ENCODE measurements around the gene ZACN.

Gene ZACN

GRCh38 chr17:76083536-76084182 lies 4.7 kb downstream of the ZACN start:
- DNase-seq, result no peak

GRCh38 chr17:76085066-76085730 lies 6.2 kb downstream of the ZACN start:
- no peak for DNase-seq

GRCh38 chr17:76085731-76086366 lies 6.9 kb downstream of the ZACN start:
- no peak for DNase-seq

- no peak for DNase-seq
Measured at GRCh38 chr17:76086384-76086783, 7.4 kb downstream of the ZACN start.

- no peak for DNase-seq
Measured at GRCh38 chr17:76087531-76087930, 8.5 kb downstream of the ZACN start.

GRCh38 chr17:76088041-76088867 lies 9.3 kb downstream of the ZACN start:
- DNase-seq, result no peak

- DNase-seq, result no peak
Measured at GRCh38 chr17:76088868-76089576, 10.0 kb downstream of the ZACN start.

GRCh38 chr17:76089680-76090516 lies 10.9 kb downstream of the ZACN start:
- DNase-seq, result no peak

GRCh38 chr17:76090517-76091129 lies 11.6 kb downstream of the ZACN start:
- no peak for DNase-seq

- peak; percentile 21 for DNase-seq
Measured at GRCh38 chr17:76091526-76092286, 12.7 kb downstream of the ZACN start.

- no peak for DNase-seq
Measured at GRCh38 chr17:76092526-76093413, 13.8 kb downstream of the ZACN start.

- no peak for DNase-seq
Measured at GRCh38 chr17:76094046-76094445, 15.1 kb downstream of the ZACN start.

- DNase-seq, result no peak
Measured at GRCh38 chr17:76095943-76096342, 17.0 kb downstream of the ZACN start.

- no peak for DNase-seq
Measured at GRCh38 chr17:76097716-76098295, 18.8 kb downstream of the ZACN start.

- DNase-seq, result no peak
Measured at GRCh38 chr17:76102944-76103273, 23.9 kb downstream of the ZACN start.

GRCh38 chr17:76103274-76104139 lies 24.5 kb downstream of the ZACN start, which contains the start of gene EXOC7:
EXOC7 (minus strand) TSS chr17:76103787; CDS start chr17:76103692, 95 bp downstream.
- peak; percentile 95 for DNase-seq

GRCh38 chr17:76104140-76104895 lies 25.3 kb downstream of the ZACN start:
- no peak for DNase-seq
